Adipose tissue (tissue), 3 donors: ENCODE data around the gene MTX3. TPM values are rescaled to one million over a fixed set of nuclear protein-coding genes. Genes with fewer than 3 reads are reported as not detected.

Source experiments
- H3K27ac ChIP-seq: one replicate; pipeline ENCODE4 v1.5.1; 2013; ENCODE audit warnings: low read depth, low read length
- WGBS, 3 donors: extraction: QIAGEN DNeasy Blood & Tissue Kit; methylation state at CpG; one replicate each; pipeline ENCODE4 v1.1.7; 2013; 5-methylcytosine and 5-hydroxymethylcytosine counted together
- polyA plus RNA-seq, 3 donors: library from polyadenylated mRNA; stranded (reverse); fragments of 200-250 nt; gene quantifications; one replicate each; pipeline ENCODE4 v1.2.3, GENCODE V29; 2013
- donor health status: healthy with polysubstance abuse.
- donor health status: Bipolar disorder and iron deficiency.
- donor health status: healthy.

The MTX3 gene
- polyA plus RNA-seq, 3 donors, result 2.9 to 4.8 (median 4.8) TPM

GRCh38 chr5:79986260-79986659, 4.8 kb downstream of the MTX3 start:
- no peak overlapping the region for H3K27ac ChIP-seq

GRCh38 chr5:79985288-79985687, 5.8 kb downstream of the MTX3 start:
- 40 to 87% (median 84%) methylated on average over 2 of the region's 2 CpGs for WGBS, 3 donors

GRCh38 chr5:79984363-79984762, 6.7 kb downstream of the MTX3 start:
- no peak overlapping the region for H3K27ac ChIP-seq

More at GRCh38 chr5:79985288-79985687, 5.8 kb downstream of the MTX3 start:
- no peak overlapping the region for H3K27ac ChIP-seq

- WGBS, 3 donors, result 92 to 96% (median 95%) methylated on average over 7 of the region's 7 CpGs
Observed at GRCh38 chr5:79983618-79984017, 7.4 kb downstream of the MTX3 start.

GRCh38 chr5:79982136-79982535, 8.9 kb downstream of the MTX3 start:
- 63 to 71% (median 67%) methylated on average over 1 of the region's 1 CpG for WGBS, 3 donors
- no peak overlapping the region for H3K27ac ChIP-seq

More at GRCh38 chr5:79983618-79984017, 7.4 kb downstream of the MTX3 start:
- H3K27ac ChIP-seq, result no peak overlapping the region

GRCh38 chr5:79976759-79977515, 14.1 kb downstream of the MTX3 start:
- H3K27ac ChIP-seq, result no peak overlapping the region
- 94 to 97% (median 97%) methylated on average over 7 of the region's 7 CpGs for WGBS, 3 donors

- WGBS, 3 donors, result 94 to 99% (median 96%) methylated on average over 5 of the region's 5 CpGs
- H3K27ac ChIP-seq, result no peak overlapping the region
Observed at GRCh38 chr5:79975422-79975821, 15.6 kb downstream of the MTX3 start.

- no peak overlapping the region for H3K27ac ChIP-seq
- 71 to 93% (median 78%) methylated on average over 2 of the region's 2 CpGs for WGBS, 3 donors
Observed at GRCh38 chr5:79974886-79975285, 16.2 kb downstream of the MTX3 start.

GRCh38 chr5:79973996-79974395, 17.1 kb downstream of the MTX3 start:
- 80 to 85% (median 81%) methylated on average over 3 of the region's 3 CpGs for WGBS, 3 donors
- no peak overlapping the region for H3K27ac ChIP-seq

GRCh38 chr5:79973511-79973910, 17.6 kb downstream of the MTX3 start:
- no peak overlapping the region for H3K27ac ChIP-seq
- 58 to 77% (median 74%) methylated on average over 3 of the region's 3 CpGs for WGBS, 3 donors

- no peak overlapping the region for H3K27ac ChIP-seq
- 68 to 78% (median 74%) methylated on average over 4 of the region's 4 CpGs for WGBS, 3 donors
Observed at GRCh38 chr5:79971156-79971555, 19.9 kb downstream of the MTX3 start.

- H3K27ac ChIP-seq, result no peak overlapping the region
- 61 to 83% (median 80%) methylated on average over 5 of the region's 5 CpGs for WGBS, 3 donors
Observed at GRCh38 chr5:79966448-79966847, 24.6 kb downstream of the MTX3 start.

- WGBS, 3 donors, result 72 to 76% (median 73%) methylated on average over 7 of the region's 7 CpGs
- no peak overlapping the region for H3K27ac ChIP-seq
Observed at GRCh38 chr5:79964136-79964535, 26.9 kb downstream of the MTX3 start.

- H3K27ac ChIP-seq, result no peak overlapping the region
- 77 to 84% (median 77%) methylated on average over 10 of the region's 10 CpGs for WGBS, 3 donors
Observed at GRCh38 chr5:79963261-79964061, 27.6 kb downstream of the MTX3 start.

GRCh38 chr5:79962575-79963222, 28.4 kb downstream of the MTX3 start:
- H3K27ac ChIP-seq, result no peak overlapping the region
- WGBS, 3 donors, result 75 to 86% (median 81%) methylated on average over 11 of the region's 11 CpGs

GRCh38 chr5:79961716-79962574, 29.1 kb downstream of the MTX3 start:
- 79 to 85% (median 80%) methylated on average over 9 of the region's 9 CpGs for WGBS, 3 donors
- H3K27ac ChIP-seq, result no peak overlapping the region

GRCh38 chr5:79959407-79959806, 31.7 kb downstream of the MTX3 start:
- H3K27ac ChIP-seq, result no peak overlapping the region
- 72 to 79% (median 73%) methylated on average over 8 of the region's 8 CpGs for WGBS, 3 donors

GRCh38 chr5:79955941-79956670, 35.0 kb downstream of the MTX3 start:
- 69 to 77% (median 75%) methylated on average over 6 of the region's 6 CpGs for WGBS, 3 donors
- no peak overlapping the region for H3K27ac ChIP-seq
